IMR-90 (cell line): ENCODE data around the gene PITRM1.

ENCODE experiments used
- BHLHE40 ChIP-seq: fragments of 150-350 bp; IDR thresholded peaks from 2 replicates; pipeline ENCODE4 v1.6.1; 2016; ENCODE audit warnings: mild to moderate bottlenecking, low read depth, low read length
- CEBPB ChIP-seq: IDR thresholded peaks from 2 replicates; pipeline ENCODE4 v1.6.1; 2012; ENCODE audit warnings: low read depth, low read length, improper control_type of control experiment
- FOS ChIP-seq: fragments of 150-350 bp; IDR thresholded peaks from 2 replicates; pipeline ENCODE4 v1.6.1; 2016; ENCODE audit warnings: low read depth, low read length
- MAFK ChIP-seq: IDR thresholded peaks from 2 replicates; pipeline ENCODE4 v1.6.1; 2012; ENCODE audit warnings: low read depth, low read length, improper control_type of control experiment
- MAZ ChIP-seq: IDR thresholded peaks from 2 replicates; pipeline ENCODE4 v1.6.1; 2012; ENCODE audit warnings: low read depth, mild to moderate bottlenecking, low read length, improper control_type of control experiment, moderate library complexity, borderline replicate concordance
- MXI1 ChIP-seq: IDR thresholded peaks from 2 replicates; pipeline ENCODE4 v1.6.1; 2012; ENCODE audit warnings: low read depth, mild to moderate bottlenecking, low read length, moderate library complexity, borderline replicate concordance
- POLR2A ChIP-seq: IDR thresholded peaks from 2 replicates; pipeline ENCODE4 v1.6.1; 2012; ENCODE audit warnings: mild to moderate bottlenecking, low read depth, low read length
- RAD21 ChIP-seq: IDR thresholded peaks from 2 replicates; pipeline ENCODE4 v1.6.1; 2012; ENCODE audit warnings: low read length, improper control_type of control experiment
- RCOR1 ChIP-seq: IDR thresholded peaks from 2 replicates; pipeline ENCODE4 v1.6.1; 2012; ENCODE audit warnings: mild to moderate bottlenecking, low read length, improper control_type of control experiment; ENCODE audit not compliant: insufficient replicate concordance
- RFX5 ChIP-seq: IDR thresholded peaks from 2 replicates; pipeline ENCODE4 v1.8.0; 2012; ENCODE audit warnings: low read depth, mild to moderate bottlenecking, low read length, moderate library complexity
- SMC3 ChIP-seq: fragments of 150-350 bp; IDR thresholded peaks from 2 replicates; pipeline ENCODE4 v1.6.1; 2016; ENCODE audit warnings: low read depth, mild to moderate bottlenecking, antibody characterized with exemption, low read length, moderate library complexity
- USF2 ChIP-seq: fragments of 150-350 bp; IDR thresholded peaks from 2 replicates; pipeline ENCODE4 v1.6.1; 2017; ENCODE audit warnings: mild to moderate bottlenecking, antibody characterized with exemption, low read length, low read depth
- TF ChIP-seq, protein P1 (sequence below): conservative IDR thresholded peaks from 2 replicates; pipeline ENCODE4 v1.5.1; 2012; ENCODE audit warnings: mild to moderate bottlenecking, low read depth, low read length, improper control_type of control experiment
- TF ChIP-seq, protein P2 (sequence below): fragments of 150-350 bp; IDR thresholded peaks from 2 replicates; pipeline ENCODE4 v1.6.1; 2016; ENCODE audit warnings: low read depth, mild to moderate bottlenecking, low read length, moderate library complexity, borderline replicate concordance

DNA sequence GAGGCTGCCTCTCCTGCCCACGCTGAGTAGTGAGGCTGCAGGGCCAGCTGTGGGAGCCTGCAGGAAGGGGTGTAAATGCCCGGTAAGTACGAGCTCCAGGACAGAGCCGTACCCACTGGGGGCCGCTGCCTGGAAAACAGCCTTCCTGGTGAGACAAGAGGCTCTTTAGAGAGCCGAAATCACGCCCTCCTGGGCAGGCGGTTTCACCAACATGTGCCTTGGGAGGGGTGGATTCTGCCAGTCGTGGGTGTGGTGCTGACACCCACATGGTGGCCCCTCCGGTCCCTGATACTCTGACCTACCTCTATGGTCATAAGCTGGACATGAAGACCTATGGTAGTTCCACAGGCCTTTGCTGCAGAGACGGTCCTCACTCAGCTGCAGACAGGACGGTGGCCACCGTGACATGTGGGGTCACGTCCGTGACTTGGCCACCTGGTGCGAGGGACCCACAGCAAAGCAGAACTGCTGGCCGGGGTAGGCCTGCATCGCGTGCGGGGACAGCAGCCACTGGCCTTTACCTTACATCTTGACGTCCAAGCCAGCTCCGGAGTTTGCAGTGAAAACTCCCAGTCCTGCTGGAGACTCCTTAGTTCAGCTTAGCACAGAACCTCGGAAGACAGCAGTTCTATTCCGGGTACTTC lies 46.9 kb downstream of the PITRM1 start:
- TF ChIP-seq RAD21 (no peak), SMC3 (no peak), CEBPB (no peak), USF2 (no peak), POLR2A (no peak), MAFK (no peak), RFX5 (no peak), MAZ (no peak), MXI1 (no peak), BHLHE40 (no peak), RCOR1 (no peak), FOS (no peak)
- TF ChIP-seq, protein P1, sequence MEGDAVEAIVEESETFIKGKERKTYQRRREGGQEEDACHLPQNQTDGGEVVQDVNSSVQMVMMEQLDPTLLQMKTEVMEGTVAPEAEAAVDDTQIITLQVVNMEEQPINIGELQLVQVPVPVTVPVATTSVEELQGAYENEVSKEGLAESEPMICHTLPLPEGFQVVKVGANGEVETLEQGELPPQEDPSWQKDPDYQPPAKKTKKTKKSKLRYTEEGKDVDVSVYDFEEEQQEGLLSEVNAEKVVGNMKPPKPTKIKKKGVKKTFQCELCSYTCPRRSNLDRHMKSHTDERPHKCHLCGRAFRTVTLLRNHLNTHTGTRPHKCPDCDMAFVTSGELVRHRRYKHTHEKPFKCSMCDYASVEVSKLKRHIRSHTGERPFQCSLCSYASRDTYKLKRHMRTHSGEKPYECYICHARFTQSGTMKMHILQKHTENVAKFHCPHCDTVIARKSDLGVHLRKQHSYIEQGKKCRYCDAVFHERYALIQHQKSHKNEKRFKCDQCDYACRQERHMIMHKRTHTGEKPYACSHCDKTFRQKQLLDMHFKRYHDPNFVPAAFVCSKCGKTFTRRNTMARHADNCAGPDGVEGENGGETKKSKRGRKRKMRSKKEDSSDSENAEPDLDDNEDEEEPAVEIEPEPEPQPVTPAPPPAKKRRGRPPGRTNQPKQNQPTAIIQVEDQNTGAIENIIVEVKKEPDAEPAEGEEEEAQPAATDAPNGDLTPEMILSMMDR: no peak
- TF ChIP-seq, protein P2, sequence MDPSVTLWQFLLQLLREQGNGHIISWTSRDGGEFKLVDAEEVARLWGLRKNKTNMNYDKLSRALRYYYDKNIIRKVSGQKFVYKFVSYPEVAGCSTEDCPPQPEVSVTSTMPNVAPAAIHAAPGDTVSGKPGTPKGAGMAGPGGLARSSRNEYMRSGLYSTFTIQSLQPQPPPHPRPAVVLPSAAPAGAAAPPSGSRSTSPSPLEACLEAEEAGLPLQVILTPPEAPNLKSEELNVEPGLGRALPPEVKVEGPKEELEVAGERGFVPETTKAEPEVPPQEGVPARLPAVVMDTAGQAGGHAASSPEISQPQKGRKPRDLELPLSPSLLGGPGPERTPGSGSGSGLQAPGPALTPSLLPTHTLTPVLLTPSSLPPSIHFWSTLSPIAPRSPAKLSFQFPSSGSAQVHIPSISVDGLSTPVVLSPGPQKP: no peak
